Right lobe of liver (tissue), 6 donors: ENCODE data around the gene SH3YL1. TPM values are rescaled to one million over a fixed set of nuclear protein-coding genes. Genes with fewer than 3 reads are reported as not detected.

ENCODE experiments used
- ATAC-seq, 4 donors: fragments of 200-7000 bp; cut with Tn5 transposase; one replicate each; pipeline ENCODE4 v1.9.1; 2020; ENCODE audit warnings: mild to moderate bottlenecking in 4 of 4, moderate library complexity in 4 of 4
- DNase-seq, 3 donors: peaks; one replicate each; pipeline ENCODE4 v3.0.0-alpha.2; 2020
- H3K27ac ChIP-seq, 3 donors: fragments of 200-600 bp; one replicate each; pipeline ENCODE4 v1.8.0; 2022
- H3K27me3 ChIP-seq, 2 donors: fragments of 200-600 bp; one replicate each; pipeline ENCODE4 v1.8.0; 2022
- H3K36me3 ChIP-seq, 4 donors: fragments of 200-600 bp; sonication (generic) in 1 of 4; one replicate each; pipeline versions ENCODE4 v1.5.1 to v1.8.0; 2017 to 2022; ENCODE audit warnings: control low read depth in 1 of 4
- H3K4me1 ChIP-seq, 4 donors: fragments of 200-600 bp; sonication (generic) in 1 of 4; one replicate each; pipeline versions ENCODE4 v1.5.1 to v1.8.0; 2017 to 2022; ENCODE audit warnings: control low read depth in 1 of 4
- H3K4me3 ChIP-seq, 3 donors: fragments of 200-600 bp; one replicate each; pipeline ENCODE4 v1.8.0; 2022
- H3K9me3 ChIP-seq, 4 donors: fragments of 200-600 bp; sonication (generic) in 1 of 4; one replicate each; pipeline versions ENCODE4 v1.5.1 to v1.8.0; 2017 to 2022; ENCODE audit warnings: control low read depth in 1 of 4
- POLR2A ChIP-seq: fragments of 450-650 bp; IDR thresholded peaks from one replicate; pipeline ENCODE4 v1.6.1; 2017; ENCODE audit warnings: antibody characterized with exemption, mild to moderate bottlenecking
- WGBS: methylation state at CpG from one replicate; pipeline ENCODE4 v1.1.6; 2018; ENCODE audit warnings: low coverage, low lambda C conversion rate; ENCODE audit not compliant: insufficient coverage; ENCODE audit errors: missing lambda C conversion rate; 5-methylcytosine and 5-hydroxymethylcytosine counted together
- intact Hi-C, 2 donors: fragments of 100-400 bp; cut with DNase I; formaldehyde crosslinking; loops; one replicate each; pipeline versions ENCODE4 v1.11.2 to v1.14.1; 2022
- total RNA-seq, 6 experiments: library from RNA; depleted of rRNA in 2 of 6; stranded (reverse); fragments of >200 nt in 2 of 6; fragmentation: NEBNext Ultra II Directional in 3 of 6; extraction: Animal tissue kit (Norgen Biotek cat#: 25700) in 3 of 6; gene quantifications; one replicate each; pipeline versions ENCODE4 v1.1.0 to v1.2.4, GENCODE V29; 2016 to 2023
- TF ChIP-seq, protein P1 (sequence below), 4 donors: fragments of 200-600 bp in 3 of 4; fragments of 450-650 bp in 1 of 4; IDR thresholded peaks; one replicate each; pipeline versions ENCODE4 v1.5.1 to v1.8.0; 2016 to 2022; ENCODE audit warnings: antibody characterized with exemption in 4 of 4, mild to moderate bottlenecking in 2 of 4
- donor health status: DM: no; HTN: yes; CAD: no.
- donor health status: DM: no; HTN: no; CAD: no.
- donor health status: DM: no; HTN: no; CAD: no.
- donor health status: DM: no; HTN: yes; CAD: no.
- donor health status: DM: no; HTN: yes; CAD: no.

The SH3YL1 gene
- total RNA-seq, 6 experiments from 2014 or later, result 5.9 to 23.0 (median 8.7) TPM

DNA sequence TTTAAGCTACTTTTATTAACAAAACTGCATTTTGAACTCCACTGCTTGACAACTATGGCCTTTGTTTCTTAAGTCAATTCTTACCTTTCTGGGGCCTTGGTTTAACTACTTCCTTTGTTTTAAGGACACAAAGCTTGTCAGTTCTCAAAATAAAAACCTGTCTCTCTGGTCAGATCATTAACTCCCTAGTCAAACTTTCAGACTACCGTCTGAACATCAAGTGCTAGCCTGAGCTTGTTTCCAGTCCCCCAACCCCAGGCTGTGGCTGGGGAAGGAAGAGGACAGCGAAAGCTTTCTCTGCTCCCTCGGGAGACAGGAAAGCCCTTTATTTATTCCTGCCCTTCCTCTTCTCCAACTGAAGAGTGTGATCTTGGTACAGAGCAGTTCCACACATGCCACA, 1.7 kb downstream of the SH3YL1 start:
- H3K9me3 ChIP-seq, result no peaks in the 10 kb centered on the region
- WGBS, result 54% methylated on average over 3 of the region's 3 CpGs
- peaks cover 0 to 25% (median 13%) of the 10 kb centered on the region in 4 donors for H3K4me1 ChIP-seq
- ATAC-seq (no peak), DNase-seq (no peak)
- intact Hi-C loops, result no loop called here
- H3K27me3 ChIP-seq, result no peaks in the 10 kb centered on the region
- no peak for TF ChIP-seq POLR2A
- TF ChIP-seq, protein P1, sequence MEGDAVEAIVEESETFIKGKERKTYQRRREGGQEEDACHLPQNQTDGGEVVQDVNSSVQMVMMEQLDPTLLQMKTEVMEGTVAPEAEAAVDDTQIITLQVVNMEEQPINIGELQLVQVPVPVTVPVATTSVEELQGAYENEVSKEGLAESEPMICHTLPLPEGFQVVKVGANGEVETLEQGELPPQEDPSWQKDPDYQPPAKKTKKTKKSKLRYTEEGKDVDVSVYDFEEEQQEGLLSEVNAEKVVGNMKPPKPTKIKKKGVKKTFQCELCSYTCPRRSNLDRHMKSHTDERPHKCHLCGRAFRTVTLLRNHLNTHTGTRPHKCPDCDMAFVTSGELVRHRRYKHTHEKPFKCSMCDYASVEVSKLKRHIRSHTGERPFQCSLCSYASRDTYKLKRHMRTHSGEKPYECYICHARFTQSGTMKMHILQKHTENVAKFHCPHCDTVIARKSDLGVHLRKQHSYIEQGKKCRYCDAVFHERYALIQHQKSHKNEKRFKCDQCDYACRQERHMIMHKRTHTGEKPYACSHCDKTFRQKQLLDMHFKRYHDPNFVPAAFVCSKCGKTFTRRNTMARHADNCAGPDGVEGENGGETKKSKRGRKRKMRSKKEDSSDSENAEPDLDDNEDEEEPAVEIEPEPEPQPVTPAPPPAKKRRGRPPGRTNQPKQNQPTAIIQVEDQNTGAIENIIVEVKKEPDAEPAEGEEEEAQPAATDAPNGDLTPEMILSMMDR (IDR thresholded peaks at IDR 0.05), result no peak
- H3K4me3 ChIP-seq, result no peak overlapping the region
- peak overlapping the region in 1 of 3 donors; percentile 85 for H3K27ac ChIP-seq
- no peaks in the 10 kb centered on the region for H3K36me3 ChIP-seq

DNA sequence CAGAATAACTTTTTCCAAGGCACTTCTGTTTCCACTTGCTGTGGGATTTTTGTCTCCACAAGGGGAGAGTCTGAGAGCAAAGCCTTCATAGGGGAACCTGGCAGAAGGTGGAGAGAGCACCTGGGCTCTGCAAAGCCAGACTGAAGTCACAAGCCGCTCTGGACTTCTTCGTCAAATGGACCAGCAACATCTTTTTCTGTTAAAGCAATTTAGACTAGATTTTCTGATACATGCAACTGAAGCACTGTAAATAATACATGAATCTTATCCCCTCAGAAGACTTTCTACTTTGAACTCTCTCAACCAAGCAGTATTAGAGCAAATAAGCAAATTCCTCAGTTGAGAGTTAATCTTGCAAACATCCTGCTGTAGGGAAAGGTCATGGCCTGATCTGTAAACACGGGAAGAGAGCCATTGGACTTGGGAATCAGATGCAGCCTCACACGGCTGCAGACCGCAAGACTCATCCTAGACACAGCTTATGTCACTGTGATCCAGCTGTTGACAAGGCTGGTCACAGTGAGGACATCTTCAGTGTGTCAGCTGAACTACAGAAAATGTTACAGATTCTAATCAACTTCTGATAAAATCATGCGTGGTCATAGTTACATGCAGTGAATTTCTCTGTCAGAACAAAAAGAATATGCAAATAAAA, 3.2 kb downstream of the SH3YL1 start:
- Histone ChIP-seq H3K27ac (peak overlapping the region; percentile 13 to 85 (median 39)), H3K36me3 (no peaks in the 10 kb centered on the region), H3K4me1 (peaks cover 0 to 23% (median 5%) of the 10 kb centered on the region in 4 donors), H3K4me3 (no peak overlapping the region), H3K9me3 (no peaks in the 10 kb centered on the region), H3K27me3 (no peaks in the 10 kb centered on the region)
- intact Hi-C loops, result no loop called here
- ATAC-seq, result peak; percentile 71 to 81 (median 77)
- 19% methylated on average over 6 of the region's 6 CpGs for WGBS
- TF ChIP-seq, protein P1 (IDR thresholded peaks at IDR 0.05), result peak in 1 of 4 donors; percentile 5
- no peak for TF ChIP-seq POLR2A
- DNase-seq, result peak; percentile 40 to 72 (median 63)

DNA sequence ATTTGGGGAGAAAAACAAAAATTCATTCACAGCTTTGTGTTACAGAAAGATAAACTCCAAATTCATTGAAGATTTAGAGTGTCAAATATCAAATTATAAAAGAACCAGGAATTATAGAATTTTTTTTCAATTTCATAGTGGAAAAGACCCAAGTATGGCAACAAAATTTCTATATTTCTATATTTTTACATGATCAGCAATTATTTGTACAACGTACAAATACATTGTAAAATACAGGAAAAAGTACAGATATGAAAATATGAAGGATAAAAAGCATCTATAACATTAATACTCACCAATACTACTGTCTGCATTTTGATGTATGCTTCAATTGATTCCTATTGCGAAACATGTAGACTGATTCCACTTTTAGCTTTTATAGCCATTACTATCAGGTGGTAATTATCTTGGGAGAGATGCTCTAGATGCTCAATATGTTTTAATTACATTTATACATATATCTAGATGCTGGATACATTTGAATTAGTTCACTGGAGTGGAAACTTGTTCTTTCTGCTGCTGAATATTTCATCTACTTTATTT, 4.0 kb downstream of the SH3YL1 start:
- H3K9me3 ChIP-seq, result no peaks in the 10 kb centered on the region
- TF ChIP-seq POLR2A, result no peak
- TF ChIP-seq, protein P1 (IDR thresholded peaks at IDR 0.05), result no peak
- no peaks in the 10 kb centered on the region for H3K36me3 ChIP-seq
- intact Hi-C loops, result no loop called here
- H3K4me1 ChIP-seq, result peaks cover 0 to 21% (median 4%) of the 10 kb centered on the region in 4 donors
- WGBS, result 90% methylated on average over 2 of the region's 2 CpGs
- no peak for ATAC-seq
- no peak overlapping the region for H3K4me3 ChIP-seq
- H3K27me3 ChIP-seq, result no peaks in the 10 kb centered on the region
- DNase-seq, result no peak
- H3K27ac ChIP-seq, result peak overlapping the region in 1 of 3 donors; percentile 85

DNA sequence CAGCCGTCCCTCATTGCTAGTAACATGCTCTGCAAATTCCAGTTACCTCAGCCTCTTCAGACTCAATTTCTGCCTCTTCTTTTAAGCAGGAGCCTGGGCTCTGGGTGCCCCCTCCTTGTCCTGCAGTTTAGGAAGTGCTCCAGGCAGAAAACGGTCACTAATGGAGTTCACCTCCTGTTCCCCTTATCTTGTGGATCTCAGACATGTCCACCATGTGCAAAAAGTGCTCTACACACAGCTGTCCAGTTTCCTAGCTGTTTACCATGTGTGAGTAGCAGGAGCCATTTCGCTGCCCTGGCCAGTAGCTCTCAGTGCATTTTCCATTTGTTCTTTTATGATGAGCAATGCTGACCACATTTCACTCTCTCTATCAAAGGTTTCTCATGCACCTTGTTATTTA, 4.9 kb downstream of the SH3YL1 start:
- no peak overlapping the region for H3K27ac ChIP-seq
- intact Hi-C loops, result no loop called here
- H3K9me3 ChIP-seq, result no peaks in the 10 kb centered on the region
- no peaks in the 10 kb centered on the region for H3K36me3 ChIP-seq
- peaks cover 0 to 21% (median 4%) of the 10 kb centered on the region in 4 donors for H3K4me1 ChIP-seq
- TF ChIP-seq, protein P1 (IDR thresholded peaks at IDR 0.05), result no peak
- TF ChIP-seq POLR2A, result no peak
- 100% methylated on average over 2 of the region's 3 CpGs for WGBS
- H3K4me3 ChIP-seq, result no peak overlapping the region
- ATAC-seq (no peak), DNase-seq (no peak)
- no peaks in the 10 kb centered on the region for H3K27me3 ChIP-seq
